ENCODE results near the gene NR2F2. TPM values are rescaled to one million over a fixed set of nuclear protein-coding genes. Genes with fewer than 3 reads are reported as not detected.

NR2F2 gene
- total RNA-seq, 5 donors from 2014 or later (not counting 1 experiment from before 2014, with no cell fraction given), result 0.32 to 0.53 (median 0.38) TPM; not detected in 2

- Mint-ChIP-seq H3K36me3 (no peaks in the 10 kb centered on the region), H3K27ac (no peak overlapping the region), H3K4me3 (no peak overlapping the region), H3K27me3 (peaks cover 89 to 96% of the 10 kb centered on the region in 2 donors), H3K4me1 (peaks cover 9 to 11% (median 10%) of the 10 kb centered on the region in 3 donors), H3K9me3 (peaks cover 0 to 2% (median 0%) of the 10 kb centered on the region in 3 donors)
- H3K27ac ChIP-seq (ENCODE audit: low read length), result no peak overlapping the region
- WGBS (ENCODE audit: insufficient coverage), result 11% methylated on average over 15 of the region's 22 CpGs
- no peaks in the 10 kb centered on the region for H3K9me3 ChIP-seq
- peaks cover 30 to 75% of the 10 kb centered on the region in 2 experiments for H3K27me3 ChIP-seq (replicated peaks in 1 of 2; ENCODE audit: control insufficient read depth in 2 of 2, extremely low read depth in 1 of 2, insufficient read depth in 2 of 2, low read length in 1 of 2)
- H3K4me3 ChIP-seq (ENCODE audit: control insufficient read depth in 1 of 2, extremely low read depth in 1 of 2, low read length in 1 of 2), result no peak overlapping the region
- no peak for DNase-seq
- peaks cover 0 to 13% of the 10 kb centered on the region in 2 experiments for H3K4me1 ChIP-seq (ENCODE audit: control insufficient read depth in 1 of 2, extremely low read depth in 1 of 2, insufficient read depth in 2 of 2, low read length in 2 of 2)
- no peaks in the 10 kb centered on the region for H3K36me3 ChIP-seq (ENCODE audit: control insufficient read depth in 2 of 2, extremely low read depth in 1 of 2, insufficient read depth in 1 of 2, low read length in 1 of 2)
- CTCF ChIA-PET, result no interaction called here
- no peak for ATAC-seq (replicated peaks in 1 of 4)
- POLR2A ChIA-PET, result no interaction called here
These were observed 14.4 kb downstream of the NR2F2 start for GRCh38 chr15:96344706-96345559.

GRCh38 chr15:96345560-96346399 lies 15.3 kb downstream of the NR2F2 start:
- H3K9me3 ChIP-seq, result no peaks in the 10 kb centered on the region
- ChIA-PET CTCF (interaction anchor here in 1 of 2 donors (0.6 kb wide), 1 partner anchor 16 kb away, joined by 5 read pairs; no protein-coding TSS in a partner anchor), POLR2A (no interaction called here)
- peaks cover 89 to 96% of the 10 kb centered on the region in 2 donors for H3K27me3 Mint-ChIP-seq
- peak in 1 of 35 experiments; percentile 36 for DNase-seq
- ATAC-seq (replicated peaks in 1 of 4), result no peak
- peaks cover 0 to 9% of the 10 kb centered on the region in 2 experiments for H3K4me1 ChIP-seq (ENCODE audit: control insufficient read depth in 1 of 2, extremely low read depth in 1 of 2, insufficient read depth in 2 of 2, low read length in 2 of 2)
- no peaks in the 10 kb centered on the region for H3K36me3 Mint-ChIP-seq
- H3K27me3 ChIP-seq (replicated peaks in 1 of 2; ENCODE audit: control insufficient read depth in 2 of 2, extremely low read depth in 1 of 2, insufficient read depth in 2 of 2, low read length in 1 of 2), result peaks cover 30 to 70% of the 10 kb centered on the region in 2 experiments
- H3K4me3 ChIP-seq (ENCODE audit: control insufficient read depth in 1 of 2, extremely low read depth in 1 of 2, low read length in 1 of 2), result no peak overlapping the region
- no peaks in the 10 kb centered on the region for H3K36me3 ChIP-seq (ENCODE audit: control insufficient read depth in 2 of 2, extremely low read depth in 1 of 2, insufficient read depth in 1 of 2, low read length in 1 of 2)
- peak overlapping the region in 1 of 3 donors; percentile 25 for H3K4me3 Mint-ChIP-seq
- 7% methylated on average over 42 of the region's 47 CpGs for WGBS (ENCODE audit: insufficient coverage)
- H3K27ac ChIP-seq (ENCODE audit: low read length), result no peak overlapping the region
- H3K9me3 Mint-ChIP-seq, result peaks cover 0 to 2% (median 0%) of the 10 kb centered on the region in 3 donors
- H3K4me1 Mint-ChIP-seq, result peaks cover 5 to 10% (median 8%) of the 10 kb centered on the region in 3 donors
- H3K27ac Mint-ChIP-seq, result no peak overlapping the region

GRCh38 chr15:96346409-96346970 lies 16.0 kb downstream of the NR2F2 start:
- Mint-ChIP-seq H3K4me3 (no peak overlapping the region), H3K27ac (no peak overlapping the region), H3K9me3 (peaks cover 0 to 2% (median 0%) of the 10 kb centered on the region in 3 donors), H3K36me3 (no peaks in the 10 kb centered on the region), H3K4me1 (peaks cover 2 to 8% (median 6%) of the 10 kb centered on the region in 3 donors), H3K27me3 (peaks cover 93 to 97% of the 10 kb centered on the region in 2 donors)
- Histone ChIP-seq H3K27me3 (replicated peaks in 1 of 2; ENCODE audit: control insufficient read depth in 2 of 2, extremely low read depth in 1 of 2, insufficient read depth in 2 of 2, low read length in 1 of 2) (peaks cover 30 to 69% of the 10 kb centered on the region in 2 experiments), H3K4me1 (ENCODE audit: control insufficient read depth in 1 of 2, extremely low read depth in 1 of 2, insufficient read depth in 2 of 2, low read length in 2 of 2) (peaks cover 0 to 3% of the 10 kb centered on the region in 2 experiments), H3K27ac (ENCODE audit: low read length) (no peak overlapping the region), H3K4me3 (ENCODE audit: control insufficient read depth in 1 of 2, extremely low read depth in 1 of 2, low read length in 1 of 2) (no peak overlapping the region), H3K9me3 (no peaks in the 10 kb centered on the region), H3K36me3 (ENCODE audit: control insufficient read depth in 2 of 2, extremely low read depth in 1 of 2, insufficient read depth in 1 of 2, low read length in 1 of 2) (no peaks in the 10 kb centered on the region)
- no peak for ATAC-seq (replicated peaks in 1 of 4)
- CTCF ChIA-PET, result interaction anchor here in 1 of 2 donors (0.6 kb wide), 1 partner anchor 15 kb away, joined by 5 read pairs; no protein-coding TSS in a partner anchor
- WGBS (ENCODE audit: insufficient coverage), result no CpG with 5 or more reads among the region's 6 CpGs
- no peak for DNase-seq
- POLR2A ChIA-PET, result no interaction called here

- H3K27me3 Mint-ChIP-seq, result peaks cover 88 to 94% of the 10 kb centered on the region in 2 donors
- WGBS (ENCODE audit: insufficient coverage), result 17% methylated on average over 2 of the region's 39 CpGs
These were observed 16.9 kb downstream of the NR2F2 start for GRCh38 chr15:96347181-96348111.

DNA sequence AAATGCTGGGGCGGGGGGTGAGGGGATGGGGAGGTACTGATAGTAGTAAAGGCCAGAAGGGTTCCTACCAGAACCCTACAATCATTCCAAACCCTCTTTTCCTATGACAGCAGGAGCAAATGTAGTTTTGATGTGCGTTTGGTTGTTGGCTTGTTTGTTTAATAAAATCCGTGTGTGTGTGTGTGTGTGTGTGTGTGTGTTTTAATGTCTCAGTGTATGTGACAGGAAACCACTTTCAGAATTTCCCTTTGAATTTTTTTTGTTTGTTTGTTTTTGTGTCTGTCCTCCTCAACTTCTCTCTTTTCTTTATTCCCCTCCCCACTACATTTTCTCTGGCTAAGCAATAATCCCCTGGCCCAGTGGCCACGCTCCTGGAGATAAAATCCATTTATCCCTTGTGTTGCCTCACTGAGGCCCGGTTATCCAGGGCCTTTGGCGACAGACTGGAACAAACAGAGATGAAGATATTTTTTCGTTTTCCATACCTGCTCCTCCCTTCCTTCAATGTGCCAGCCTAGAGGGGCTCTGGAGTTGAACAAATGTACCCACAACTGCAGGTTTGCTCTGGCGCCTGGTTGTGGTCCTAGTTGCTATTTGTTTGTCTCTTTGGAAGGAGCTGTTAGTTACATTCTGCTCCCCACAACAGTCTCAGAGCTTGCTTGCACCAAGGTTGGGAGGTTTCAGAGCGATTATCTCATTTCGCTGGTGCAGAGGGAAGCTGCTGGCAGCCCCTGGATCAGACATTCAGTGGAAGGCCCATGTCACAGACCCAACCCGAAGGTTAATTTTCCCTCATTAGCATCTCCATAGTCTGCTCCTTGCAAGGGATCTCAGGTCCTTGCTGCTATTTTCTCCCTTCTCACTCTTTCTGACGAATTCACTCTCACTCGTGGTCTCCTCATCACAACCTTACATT lies 17.9 kb downstream of the NR2F2 start:
- peaks cover under 1 to 8% (median 2%) of the 10 kb centered on the region in 3 donors for H3K4me1 Mint-ChIP-seq
- H3K9me3 Mint-ChIP-seq, result peaks cover 0 to 2% (median 0%) of the 10 kb centered on the region in 3 donors
- ChIA-PET POLR2A (no interaction called here), CTCF (no interaction called here)
- Histone ChIP-seq H3K27ac (ENCODE audit: low read length) (no peak overlapping the region), H3K4me3 (ENCODE audit: control insufficient read depth in 1 of 2, extremely low read depth in 1 of 2, low read length in 1 of 2) (no peak overlapping the region), H3K9me3 (no peaks in the 10 kb centered on the region), H3K4me1 (ENCODE audit: control insufficient read depth in 1 of 2, extremely low read depth in 1 of 2, insufficient read depth in 2 of 2, low read length in 2 of 2) (peaks cover 0 to 2% of the 10 kb centered on the region in 2 experiments), H3K27me3 (replicated peaks in 1 of 2; ENCODE audit: control insufficient read depth in 2 of 2, extremely low read depth in 1 of 2, insufficient read depth in 2 of 2, low read length in 1 of 2) (peaks cover 29 to 74% of the 10 kb centered on the region in 2 experiments), H3K36me3 (ENCODE audit: control insufficient read depth in 2 of 2, extremely low read depth in 1 of 2, insufficient read depth in 1 of 2, low read length in 1 of 2) (no peaks in the 10 kb centered on the region)
- DNase-seq (no peak), ATAC-seq (replicated peaks in 1 of 4) (no peak)
- H3K4me3 Mint-ChIP-seq, result no peak overlapping the region
- WGBS (ENCODE audit: insufficient coverage), result 16% methylated on average over 6 of the region's 13 CpGs
- H3K27ac Mint-ChIP-seq, result no peak overlapping the region
- no peaks in the 10 kb centered on the region for H3K36me3 Mint-ChIP-seq
- H3K27me3 Mint-ChIP-seq, result peaks cover 88 to 94% of the 10 kb centered on the region in 2 donors

More at GRCh38 chr15:96347181-96348111, 16.9 kb downstream of the NR2F2 start:
- Histone ChIP-seq H3K27ac (ENCODE audit: low read length) (no peak overlapping the region), H3K9me3 (no peaks in the 10 kb centered on the region), H3K36me3 (ENCODE audit: control insufficient read depth in 2 of 2, extremely low read depth in 1 of 2, insufficient read depth in 1 of 2, low read length in 1 of 2) (no peaks in the 10 kb centered on the region), H3K4me3 (ENCODE audit: control insufficient read depth in 1 of 2, extremely low read depth in 1 of 2, low read length in 1 of 2) (no peak overlapping the region), H3K27me3 (replicated peaks in 1 of 2; ENCODE audit: control insufficient read depth in 2 of 2, extremely low read depth in 1 of 2, insufficient read depth in 2 of 2, low read length in 1 of 2) (peaks cover 33 to 73% of the 10 kb centered on the region in 2 experiments), H3K4me1 (ENCODE audit: control insufficient read depth in 1 of 2, extremely low read depth in 1 of 2, insufficient read depth in 2 of 2, low read length in 2 of 2) (peaks cover 0 to 2% of the 10 kb centered on the region in 2 experiments)
- Mint-ChIP-seq H3K4me3 (no peak overlapping the region), H3K4me1 (peaks cover 2 to 6% (median 5%) of the 10 kb centered on the region in 3 donors), H3K9me3 (peaks cover 0 to 2% (median 0%) of the 10 kb centered on the region in 3 donors), H3K27ac (no peak overlapping the region), H3K36me3 (no peaks in the 10 kb centered on the region)
- ChIA-PET CTCF (no interaction called here), POLR2A (no interaction called here)
- no peak for DNase-seq
- no peak for ATAC-seq (replicated peaks in 1 of 4)

Data from T-cell (primary cell).